BLaER1 treated with 17β-estradiol and CSF1 and Interleukin-3, amounts not matched to agents 10 nM and 100 nM (cell line): Measurements from ENCODE around the gene TEF.
"Not testable (repeated sequence)": the region's sequence is repeated elsewhere in the genome, so short reads cannot be mapped to it uniquely, and the experiment has no call there.

Experiments used
- H3K27ac ChIP-seq, 11 experiments: shearing (Covaris generic); formaldehyde crosslinking; 2 replicates each; pipeline ENCODE4 v1.8.1; 2022
- H3K27me3 ChIP-seq, 11 experiments: shearing (Covaris generic); formaldehyde crosslinking; 2 replicates each; pipeline ENCODE4 v1.8.1; 2022
- H3K36me3 ChIP-seq, 11 experiments: shearing (Covaris generic); formaldehyde crosslinking; 2 replicates each; pipeline ENCODE4 v1.8.1; 2022
- H3K4me1 ChIP-seq, 10 experiments: shearing (Covaris generic); formaldehyde crosslinking; 2 replicates each; pipeline ENCODE4 v1.8.1; 2022
- H3K4me2 ChIP-seq, 11 experiments: shearing (Covaris generic); formaldehyde crosslinking; 2 replicates each; pipeline ENCODE4 v1.8.1; 2022
- H3K4me3 ChIP-seq, 10 experiments: shearing (Covaris generic); formaldehyde crosslinking; 2 replicates each; pipeline ENCODE4 v1.8.1; 2022
- H3K9ac ChIP-seq, 11 experiments: shearing (Covaris generic); formaldehyde crosslinking; 2 replicates each; pipeline ENCODE4 v1.8.1; 2022
- H3K9me3 ChIP-seq, 11 experiments: shearing (Covaris generic); formaldehyde crosslinking; replicated peaks in 1 of 11; 2 replicates each; pipeline ENCODE4 v1.8.1; 2022
- H4K20me1 ChIP-seq, 11 experiments: shearing (Covaris generic); formaldehyde crosslinking; 2 replicates each; pipeline ENCODE4 v1.8.1; 2022
- Cebpa-rat ChIP-seq, 11 experiments: shearing (Covaris generic); IDR thresholded peaks; 2 replicates each; pipeline ENCODE4 v1.8.1; 2022

TEF gene

DNA sequence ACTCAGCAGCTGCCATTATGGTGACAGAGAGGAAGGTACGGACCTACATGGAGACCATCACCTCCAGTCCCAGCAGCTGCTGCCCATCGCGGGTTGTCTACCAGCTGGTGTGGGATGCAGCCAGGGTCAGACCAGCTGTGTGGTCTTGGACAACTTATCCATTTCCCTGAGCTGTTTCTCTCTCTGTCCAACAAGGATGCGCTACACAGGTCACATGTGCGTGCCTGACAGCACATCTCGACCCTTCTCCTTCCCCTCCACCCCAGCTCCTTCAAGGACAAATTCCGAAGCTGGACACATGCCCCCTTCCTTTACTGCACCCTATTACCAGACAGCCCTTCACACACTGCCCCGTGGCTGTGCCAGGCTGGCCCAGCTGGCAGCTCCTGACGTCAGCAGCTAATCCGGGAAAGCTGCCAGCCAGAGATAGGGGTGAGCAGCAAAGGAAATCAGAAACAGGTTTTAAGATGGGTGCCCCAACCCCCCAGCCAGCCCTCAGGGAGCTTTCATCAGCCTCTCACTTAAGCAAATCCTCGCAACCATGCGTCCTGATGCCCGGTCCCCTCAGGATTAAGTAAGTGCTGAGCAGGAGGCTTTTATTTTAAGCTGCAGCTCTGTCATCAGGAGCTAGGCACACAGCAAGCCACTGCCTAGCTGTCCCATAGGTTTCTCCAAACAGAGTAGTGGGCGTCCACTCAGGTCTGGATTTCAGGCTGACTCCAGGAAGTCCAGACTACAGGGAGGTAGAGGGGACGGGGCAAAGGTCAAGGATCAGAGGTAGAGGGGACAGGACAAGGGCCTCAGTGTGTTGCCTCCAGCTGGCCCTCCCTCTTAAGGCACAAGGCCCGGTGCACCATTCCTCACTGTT is 20.3 kb downstream of the TEF start:
- Histone ChIP-seq H3K27ac (peak overlapping the region in 8 of 11 experiments; percentile 1 to 70 (median 36); a peak in 11 of 22 replicates), H3K4me2 (peak overlapping the region; percentile 46 to 83 (median 64)), H3K4me3 (no peak overlapping the region)

DNA sequence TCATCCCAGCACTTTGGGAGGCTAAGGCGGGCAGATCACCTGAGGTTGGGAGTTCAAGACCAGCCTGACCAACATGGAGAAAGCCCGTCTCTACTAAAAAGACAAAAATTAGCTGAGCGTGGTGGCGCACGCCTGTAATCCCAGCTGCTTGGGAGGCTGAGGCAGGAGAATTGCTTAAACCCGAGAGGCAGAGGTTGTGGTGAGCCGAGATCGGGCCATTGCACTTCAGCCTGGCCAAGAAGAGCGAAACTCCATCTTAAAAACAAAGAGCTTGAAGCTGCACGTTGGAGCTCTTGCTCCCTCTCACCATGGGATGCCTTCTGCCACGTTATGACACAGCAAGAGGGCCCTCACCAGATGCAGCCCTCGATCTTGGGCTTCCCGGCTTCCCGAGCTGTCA is 21.1 kb downstream of the TEF start:
- not testable (repeated sequence) for H3K4me3 ChIP-seq, H3K9me3 ChIP-seq, H4K20me1 ChIP-seq, H3K27me3 ChIP-seq, H3K36me3 ChIP-seq
- Histone ChIP-seq H3K27ac (peak overlapping the region in 4 of 11 experiments; percentile 50 to 70 (median 60); a peak in 6 of 22 replicates), H3K9ac (peak overlapping the region in 4 of 11 experiments; percentile 50 to 61 (median 60); a peak in 5 of 22 replicates), H3K4me2 (peak overlapping the region in 7 of 11 experiments; percentile 56 to 83 (median 79); a peak in 12 of 22 replicates), H3K4me1 (peaks cover 10 to 50% (median 35%) of the 10 kb centered on the region in 10 experiments)

More for the DNA sequence above, 20.3 kb downstream of the TEF start:
- H3K4me1 ChIP-seq: peaks cover 10 to 50% (median 31%) of the 10 kb centered on the region in 10 experiments
- peak overlapping the region; percentile 11 to 61 (median 44); a peak in 15 of 22 replicates for H3K9ac ChIP-seq
- H3K36me3 ChIP-seq: peaks cover 3 to 13% (median 7%) of the 10 kb centered on the region in 11 experiments; a peak in 11 of 22 replicates
- no peaks in the 10 kb centered on the region for H3K9me3 ChIP-seq
- H4K20me1 ChIP-seq: no peaks in the 10 kb centered on the region
- H3K27me3 ChIP-seq: no peaks in the 10 kb centered on the region
- TF ChIP-seq Cebpa-rat (IDR thresholded peaks at IDR 0.05): no peak

DNA sequence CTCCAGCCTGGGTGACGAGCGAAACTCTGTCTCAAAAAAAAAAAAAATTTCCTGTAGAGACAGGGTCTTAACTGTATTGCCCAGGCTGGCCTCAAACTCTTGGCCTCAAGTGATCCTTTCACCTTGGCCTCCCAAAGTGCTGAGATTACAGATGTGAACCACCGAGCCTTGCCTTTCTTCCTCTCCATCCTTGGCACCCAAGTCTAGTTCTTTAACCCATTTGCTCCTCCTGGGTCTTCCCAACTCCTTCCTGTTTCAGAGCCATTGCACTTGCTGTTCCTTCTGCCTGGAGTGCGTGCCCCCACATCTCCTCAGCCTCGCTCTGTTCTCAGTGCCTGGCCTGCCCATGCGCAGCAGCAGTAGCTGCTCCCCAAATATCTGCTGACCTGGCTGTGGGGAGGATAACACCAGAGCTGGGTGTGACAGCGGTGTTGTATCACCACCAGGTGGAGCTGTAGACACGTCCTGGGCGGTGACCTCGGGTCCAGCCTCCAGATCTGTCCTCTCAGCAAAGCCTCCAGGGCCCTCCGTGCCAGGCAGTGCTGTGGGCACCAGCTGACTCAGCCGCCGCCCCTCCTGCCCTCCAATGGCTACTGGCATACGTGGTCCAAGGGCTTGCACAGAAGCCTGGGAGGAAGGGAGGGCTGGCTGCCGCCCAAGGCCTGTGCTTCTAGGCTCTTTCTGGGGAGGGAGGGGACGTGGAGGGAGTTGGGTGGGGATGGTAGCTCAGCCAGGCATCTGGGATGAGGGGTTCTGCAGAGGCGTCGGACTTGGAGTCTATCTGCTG is 22.0 kb downstream of the TEF start:
- H3K9me3 ChIP-seq: no peaks in the 10 kb centered on the region
- peak overlapping the region in 8 of 11 experiments; percentile 21 to 83 (median 77); a peak in 9 of 22 replicates for H3K4me2 ChIP-seq
- no peak for TF ChIP-seq Cebpa-rat (IDR thresholded peaks at IDR 0.05)
- peak overlapping the region in 2 of 11 experiments; percentile 4 to 10; a peak in 2 of 22 replicates for H3K9ac ChIP-seq
- no peaks in the 10 kb centered on the region for H3K36me3 ChIP-seq
- no peaks in the 10 kb centered on the region for H3K27me3 ChIP-seq
- peaks cover 10 to 58% (median 40%) of the 10 kb centered on the region in 10 experiments for H3K4me1 ChIP-seq
- no peaks in the 10 kb centered on the region for H4K20me1 ChIP-seq
- H3K4me3 ChIP-seq: no peak overlapping the region
- H3K27ac ChIP-seq: 0 out of 22 replicates have a peak overlapping the region, but pooled peaks of 1 of the 11 experiments have one; percentile 53

DNA sequence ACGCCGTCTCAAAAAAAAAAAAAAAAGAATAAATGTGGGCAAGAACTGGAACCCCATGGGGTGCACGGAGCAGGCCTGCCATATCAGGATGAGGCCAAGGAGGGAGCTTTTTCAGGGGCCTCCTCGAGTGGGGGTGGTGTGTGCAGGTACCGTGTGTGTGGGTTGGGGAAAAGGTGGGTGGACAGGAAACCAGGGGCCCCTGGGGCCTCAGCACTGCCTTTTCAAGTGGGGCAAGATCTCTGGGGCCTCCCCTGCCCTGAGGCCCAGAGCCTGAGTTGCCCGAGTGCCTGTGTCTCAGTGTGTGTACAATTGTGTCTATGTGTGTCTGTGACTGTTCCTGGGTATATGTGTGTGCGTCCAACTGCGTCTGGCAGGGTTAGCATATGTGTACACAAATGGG is 23.8 kb downstream of the TEF start:
- Histone ChIP-seq H3K9me3 (no peaks in the 10 kb centered on the region), H3K36me3 (no peaks in the 10 kb centered on the region), H3K4me1 (peaks cover 10 to 68% (median 49%) of the 10 kb centered on the region in 10 experiments), H3K27ac (peak overlapping the region in 3 of 11 experiments; percentile 7 to 45 (median 40); a peak in 2 of 22 replicates), H4K20me1 (no peaks in the 10 kb centered on the region), H3K27me3 (no peaks in the 10 kb centered on the region), H3K4me3 (no peak overlapping the region), H3K4me2 (peak overlapping the region in 7 of 11 experiments; percentile 5 to 60 (median 50); a peak in 7 of 22 replicates), H3K9ac (peak overlapping the region in 4 of 11 experiments; percentile 34 to 56 (median 47); a peak in 5 of 22 replicates)
- TF ChIP-seq Cebpa-rat (IDR thresholded peaks at IDR 0.05): no peak

DNA sequence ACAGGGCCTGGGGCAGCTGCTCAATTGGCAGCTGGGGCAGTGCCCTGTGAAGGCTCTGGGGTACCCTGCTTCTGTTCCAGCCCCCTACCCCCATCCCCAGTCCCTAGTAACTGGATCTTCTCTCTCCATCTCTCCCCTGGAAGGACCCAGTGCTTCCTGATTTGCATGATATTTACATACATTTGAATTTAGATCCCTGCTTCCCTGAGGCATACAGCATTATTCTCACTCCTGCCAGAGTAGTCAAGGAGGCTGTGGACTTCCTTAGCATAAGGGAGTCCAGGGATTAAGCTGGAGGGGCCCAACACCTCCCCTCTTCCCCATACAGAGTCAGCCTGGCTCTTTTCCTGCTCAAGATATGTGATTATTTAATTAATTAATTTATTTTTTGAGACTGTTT is 24.7 kb downstream of the TEF start:
- Histone ChIP-seq H3K27ac (no peak overlapping the region), H3K4me1 (peaks cover 17 to 73% (median 57%) of the 10 kb centered on the region in 10 experiments), H3K4me2 (peak overlapping the region in 1 of 11 experiments; percentile 60; a peak in 2 of 22 replicates), H3K36me3 (no peaks in the 10 kb centered on the region), H3K9me3 (no peaks in the 10 kb centered on the region), H3K4me3 (no peak overlapping the region), H4K20me1 (no peaks in the 10 kb centered on the region), H3K27me3 (no peaks in the 10 kb centered on the region), H3K9ac (no peak overlapping the region)
- no peak for TF ChIP-seq Cebpa-rat (IDR thresholded peaks at IDR 0.05)

DNA sequence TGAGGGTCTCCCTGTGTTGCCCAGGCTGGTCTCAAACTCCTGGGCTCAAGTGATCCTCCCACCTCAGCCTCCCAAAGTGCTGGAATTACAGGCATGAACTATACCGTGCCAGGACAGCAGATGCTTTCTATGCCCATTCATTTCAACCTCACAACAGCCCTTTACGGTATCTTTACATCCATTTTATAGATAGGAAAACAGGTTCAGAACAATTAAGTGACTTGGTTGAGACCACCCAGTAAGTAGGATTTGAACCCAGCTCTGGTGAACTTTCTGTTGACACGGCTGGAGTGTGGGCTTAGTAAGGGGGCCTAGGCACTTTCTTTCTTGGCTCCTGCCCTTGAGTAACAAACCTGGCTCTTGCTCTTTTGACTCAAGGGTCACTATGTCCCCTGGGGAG is 25.7 kb downstream of the TEF start:
- H3K27me3 ChIP-seq: no peaks in the 10 kb centered on the region
- no peak overlapping the region for H3K9ac ChIP-seq
- H3K27ac ChIP-seq: no peak overlapping the region
- H3K9me3 ChIP-seq: no peaks in the 10 kb centered on the region
- no peaks in the 10 kb centered on the region for H3K36me3 ChIP-seq
- no peak for TF ChIP-seq Cebpa-rat (IDR thresholded peaks at IDR 0.05)
- H4K20me1 ChIP-seq: no peaks in the 10 kb centered on the region
- H3K4me1 ChIP-seq: peaks cover 18 to 73% (median 57%) of the 10 kb centered on the region in 10 experiments
- no peak overlapping the region for H3K4me3 ChIP-seq
- peak overlapping the region in 5 of 11 experiments; percentile 7 to 34 (median 23); a peak in 6 of 22 replicates for H3K4me2 ChIP-seq

DNA sequence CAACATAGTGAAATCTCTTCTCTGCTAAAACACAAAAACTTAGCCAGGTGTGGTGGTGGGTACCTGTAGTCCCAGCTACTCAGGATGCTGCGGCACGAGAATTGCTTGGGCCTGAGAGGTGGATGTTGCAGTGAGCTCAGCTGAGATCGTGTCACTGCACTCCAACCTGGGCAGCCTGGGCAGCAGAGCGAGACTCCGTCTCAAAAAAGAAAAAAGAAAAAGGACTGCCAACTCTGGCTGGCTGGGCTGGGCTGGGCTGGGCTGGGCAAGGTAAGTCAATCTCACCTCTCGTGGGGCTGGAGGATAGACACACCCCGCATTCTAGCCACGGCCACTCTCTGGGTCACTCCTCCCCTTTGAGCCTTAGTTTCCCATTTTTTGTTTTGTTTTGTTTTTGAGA is 26.9 kb downstream of the TEF start:
- TF ChIP-seq Cebpa-rat (IDR thresholded peaks at IDR 0.05): no peak
- Histone ChIP-seq H3K27ac (no peak overlapping the region), H3K9me3 (no peaks in the 10 kb centered on the region), H3K4me1 (peaks cover 21 to 68% (median 51%) of the 10 kb centered on the region in 10 experiments), H4K20me1 (no peaks in the 10 kb centered on the region), H3K9ac (0 out of 22 replicates have a peak overlapping the region, but pooled peaks of 1 of the 11 experiments have one; percentile 9), H3K36me3 (no peaks in the 10 kb centered on the region), H3K4me3 (no peak overlapping the region), H3K27me3 (no peaks in the 10 kb centered on the region), H3K4me2 (peak overlapping the region in 4 of 11 experiments; percentile 11 to 34 (median 30); a peak in 5 of 22 replicates)

DNA sequence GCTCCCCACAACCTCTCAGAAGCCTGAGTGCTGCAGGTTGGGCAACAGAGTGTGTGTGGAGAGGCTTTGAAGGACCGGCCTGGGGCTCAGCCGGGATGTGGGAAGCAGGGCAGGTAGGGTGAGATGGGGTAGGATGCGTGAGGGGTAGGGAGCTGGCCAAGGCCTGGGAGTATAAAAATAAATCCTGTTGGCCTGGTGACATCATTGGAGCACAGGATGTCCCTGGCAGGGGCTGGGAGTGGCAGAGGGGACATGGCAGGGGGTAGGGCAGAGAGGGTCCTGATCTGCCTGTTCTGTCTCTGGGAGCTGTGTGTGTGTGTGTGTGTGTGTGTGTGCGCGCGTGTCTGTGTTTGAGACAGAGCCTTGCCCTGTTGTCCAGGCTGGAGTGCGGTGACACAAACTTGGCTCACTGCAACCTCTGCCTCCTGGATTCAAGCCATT is 28.6 kb downstream of the TEF start:
- Histone ChIP-seq H3K4me3 (no peak overlapping the region), H3K27me3 (no peaks in the 10 kb centered on the region), H3K4me2 (peak overlapping the region in 4 of 11 experiments; percentile 9 to 97 (median 20); a peak in 6 of 22 replicates), H3K36me3 (no peaks in the 10 kb centered on the region), H3K9me3 (no peaks in the 10 kb centered on the region), H3K9ac (peak overlapping the region in 4 of 11 experiments; percentile 8 to 41 (median 14); a peak in 3 of 22 replicates), H3K4me1 (peaks cover 32 to 81% (median 61%) of the 10 kb centered on the region in 10 experiments), H3K27ac (peak overlapping the region in 3 of 11 experiments; percentile 3 to 98 (median 15); a peak in 2 of 22 replicates), H4K20me1 (no peaks in the 10 kb centered on the region)
- no peak for TF ChIP-seq Cebpa-rat (IDR thresholded peaks at IDR 0.05)
